ENCODE measurements around the gene METTL15. TPM values are rescaled to one million over a fixed set of nuclear protein-coding genes. Genes with fewer than 3 reads are reported as not detected.
"Not testable (repeated sequence)": the region's sequence is repeated elsewhere in the genome, so short reads cannot be mapped to it uniquely, and the experiment has no call there.

Gene METTL15
- total RNA-seq, 2 experiments from 2014 or later, result 15.8 to 16.7 TPM

DNA sequence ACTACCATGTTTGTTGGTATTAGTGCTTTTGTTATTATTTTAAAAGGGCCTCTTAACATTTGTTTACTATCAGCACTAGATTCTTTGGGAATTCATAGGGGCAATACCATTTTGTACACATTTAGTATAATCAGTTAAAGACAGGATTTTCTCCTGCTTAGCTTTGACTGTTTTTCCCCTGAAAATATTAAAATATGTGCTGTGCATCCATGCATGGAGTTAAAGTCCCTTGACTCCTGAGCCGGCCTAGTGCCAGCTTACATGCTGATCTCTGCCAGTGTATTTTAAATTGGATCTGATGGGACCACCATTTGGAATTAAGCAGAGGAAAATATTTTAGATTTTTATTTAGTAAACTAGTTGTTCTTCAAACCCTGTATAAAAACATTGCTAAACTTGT lies 161.4 kb downstream of the METTL15 start:
- ChIA-PET POLR2A (no interaction called here), CTCF (no interaction called here)

DNA sequence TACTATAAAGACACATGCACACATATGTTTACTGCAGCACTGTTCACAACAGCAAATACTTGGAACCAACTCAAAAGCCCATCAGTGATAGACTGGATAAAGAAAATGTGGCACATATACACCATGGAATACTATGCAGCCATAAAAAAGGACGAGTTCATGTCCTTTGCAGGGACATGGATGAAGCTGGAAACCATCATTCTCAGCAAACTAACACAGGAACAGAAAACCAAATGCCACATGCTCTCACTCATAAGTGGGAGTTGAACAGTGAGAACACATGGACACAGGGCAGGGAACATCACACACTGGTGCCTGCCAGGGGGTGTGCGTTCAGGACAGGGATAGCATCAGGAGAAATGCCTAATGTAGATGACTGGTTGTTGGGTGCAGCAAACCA lies 164.1 kb downstream of the METTL15 start:
- CTCF ChIA-PET, result not testable (repeated sequence)

DNA sequence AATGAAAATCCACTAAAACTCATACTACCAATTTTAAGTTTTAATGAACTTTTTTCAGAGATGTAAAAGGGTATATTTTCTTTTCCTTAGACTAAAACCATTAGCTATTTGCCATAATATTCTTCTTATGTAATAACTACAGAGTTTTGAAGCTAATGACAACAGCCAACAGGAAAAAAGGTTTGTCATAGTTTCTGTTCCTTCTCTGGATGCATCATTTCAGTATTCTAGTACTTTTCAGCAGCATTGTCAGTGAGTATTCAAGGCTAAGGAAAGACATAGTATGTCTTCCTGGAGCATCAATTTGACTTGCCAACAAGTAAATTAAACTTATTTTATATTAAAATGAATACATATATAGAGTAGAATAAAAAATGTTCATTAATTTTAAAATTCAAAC lies 166.0 kb downstream of the METTL15 start:
- POLR2A ChIA-PET, result no interaction called here
- CTCF ChIA-PET, result no interaction called here

More for the DNA sequence above, 164.1 kb downstream of the METTL15 start:
- POLR2A ChIA-PET, result not testable (repeated sequence)

DNA sequence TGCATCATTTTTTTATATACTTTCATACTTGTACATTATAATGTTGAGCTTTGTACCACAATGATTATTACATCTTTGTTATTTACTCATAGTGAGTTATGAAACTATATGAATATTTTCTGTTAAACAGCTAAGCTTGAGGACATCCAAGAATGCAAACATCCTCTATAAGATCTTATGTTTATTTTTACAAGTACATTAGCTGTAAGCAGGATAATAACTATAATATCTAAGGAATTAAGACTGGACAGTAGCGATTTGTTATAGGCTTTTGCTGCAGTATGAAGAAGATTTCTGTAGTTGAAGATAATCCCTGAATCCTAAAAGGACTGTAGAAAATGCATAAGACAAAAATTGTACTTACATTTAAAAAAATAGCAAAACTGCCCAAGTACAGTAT lies 176.0 kb downstream of the METTL15 start:
- ChIA-PET POLR2A (no interaction called here), CTCF (no interaction called here)

GRCh38 chr11:28289444-28289843 lies 181.3 kb downstream of the METTL15 start:
- POLR2A ChIA-PET, result no interaction called here
- CTCF ChIA-PET, result no interaction called here

- CTCF ChIA-PET, POLR2A ChIA-PET: not testable (repeated sequence)
Observed at GRCh38 chr11:28290995-28291394, 182.8 kb downstream of the METTL15 start.

DNA sequence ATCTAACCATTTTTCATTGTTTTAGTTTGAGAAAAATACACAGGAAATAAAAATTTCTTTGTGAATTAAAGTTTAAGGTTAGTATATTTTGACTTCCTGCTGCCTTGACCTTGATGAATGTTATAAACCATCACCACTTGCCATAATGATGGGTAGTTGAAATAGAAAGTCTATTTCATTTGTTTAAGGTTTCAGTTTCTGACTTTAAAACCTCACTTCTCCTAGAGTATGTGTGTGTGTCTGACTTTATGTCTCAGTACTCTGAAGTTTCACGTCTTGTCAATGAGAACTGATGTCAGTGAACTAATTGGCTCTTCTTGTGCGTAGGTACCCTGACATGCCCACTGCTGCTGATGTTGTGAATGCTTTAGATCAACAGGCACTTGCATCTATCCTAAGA lies 188.2 kb downstream of the METTL15 start:
- POLR2A ChIA-PET, result no interaction called here

DNA sequence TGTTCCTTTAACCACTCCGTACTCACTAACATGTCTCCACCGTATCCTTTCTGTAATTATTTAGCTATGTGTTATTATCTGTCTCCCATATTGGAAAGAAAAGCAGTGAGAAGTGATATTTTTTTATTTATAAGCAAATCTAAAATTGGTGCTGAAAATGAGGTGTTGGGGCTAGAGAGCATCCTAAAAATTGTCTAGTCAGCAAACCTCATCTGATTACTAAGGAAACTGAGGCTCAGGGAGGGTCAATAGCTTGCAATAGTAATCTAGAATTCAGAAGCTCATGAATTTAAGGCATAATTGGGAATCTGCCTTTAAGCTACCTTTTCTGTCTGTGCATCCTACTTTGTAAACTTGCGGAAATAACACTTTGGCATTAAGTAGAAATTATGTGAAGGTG lies 190.0 kb downstream of the METTL15 start:
- ChIA-PET POLR2A (no interaction called here), CTCF (no interaction called here)

More for the DNA sequence above, 188.2 kb downstream of the METTL15 start:
- CTCF ChIA-PET, result no interaction called here

DNA sequence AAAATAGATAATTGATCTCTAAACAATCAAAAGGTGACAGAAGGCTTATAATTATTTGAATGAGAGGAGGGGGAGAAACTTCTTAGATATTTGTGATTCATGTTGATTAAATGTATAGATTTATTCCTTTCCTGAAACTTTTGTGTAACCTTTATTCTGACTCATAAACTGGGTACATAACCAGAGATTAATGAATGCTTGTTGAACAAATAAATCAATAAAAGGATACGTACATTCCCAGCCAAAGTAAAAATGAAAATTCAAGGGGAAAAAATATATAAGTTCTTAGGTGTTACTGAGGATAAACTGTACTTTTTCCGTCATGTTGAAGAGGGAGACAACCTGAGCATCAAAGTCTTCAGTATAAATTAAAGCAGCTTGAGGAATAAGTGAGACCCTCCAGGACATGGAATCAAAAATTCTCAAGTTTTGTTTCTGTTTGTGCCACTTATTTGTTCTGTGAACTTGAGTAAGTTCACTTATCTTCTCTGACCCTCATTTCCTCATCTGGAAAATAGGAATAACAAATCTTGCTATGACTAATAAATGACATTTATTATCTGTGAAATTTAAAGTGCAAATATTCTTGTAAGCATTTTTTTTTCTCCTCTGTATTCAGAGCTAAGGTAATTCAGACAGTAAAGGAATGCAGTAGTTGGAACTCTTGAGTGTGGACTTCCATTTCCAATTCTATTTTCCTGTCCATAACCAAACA lies 195.4 kb downstream of the METTL15 start:
- POLR2A ChIA-PET, result no interaction called here
- CTCF ChIA-PET, result no interaction called here

DNA sequence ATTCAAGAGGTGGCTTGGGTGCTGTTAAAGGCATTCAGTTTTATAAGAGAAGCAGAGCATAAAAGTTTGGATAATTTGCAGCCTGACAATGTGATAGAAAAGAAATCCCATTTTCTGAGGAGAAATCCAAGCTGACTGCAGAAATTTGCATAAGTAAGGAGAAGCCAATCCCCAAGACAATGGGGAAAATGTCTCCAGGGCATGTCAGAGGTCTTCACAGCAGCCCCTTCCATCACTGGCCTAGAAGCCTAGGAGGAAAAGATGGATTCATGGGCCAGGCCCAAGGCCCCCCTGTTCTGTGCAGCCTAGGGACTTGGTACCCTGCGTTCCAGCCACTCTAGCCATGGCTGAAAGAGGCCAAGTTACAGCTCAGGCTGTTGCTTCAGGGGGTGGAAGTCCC lies 207.3 kb downstream of the METTL15 start:
- CTCF ChIA-PET, result no interaction called here
- POLR2A ChIA-PET, result no interaction called here

DNA sequence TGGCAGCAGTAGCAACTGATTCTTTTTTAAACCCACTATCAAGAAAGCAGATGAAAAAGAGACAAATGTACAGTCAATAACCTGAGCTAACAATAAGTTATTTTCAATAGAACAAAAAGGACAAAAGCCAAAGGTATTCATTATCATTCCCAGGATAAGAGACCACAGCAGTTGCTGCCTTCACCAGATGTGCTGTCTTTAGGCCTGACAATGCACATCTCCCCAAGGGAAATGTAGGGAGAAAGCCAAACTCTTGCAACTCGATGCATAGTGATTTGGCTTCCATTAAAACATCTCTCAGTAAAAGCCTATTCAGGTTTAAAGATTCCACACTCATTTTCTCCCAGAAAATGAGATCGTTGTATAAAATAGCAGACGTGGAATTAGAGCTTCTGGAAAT lies 210.7 kb downstream of the METTL15 start:
- POLR2A ChIA-PET, result no interaction called here
- CTCF ChIA-PET, result no interaction called here

DNA sequence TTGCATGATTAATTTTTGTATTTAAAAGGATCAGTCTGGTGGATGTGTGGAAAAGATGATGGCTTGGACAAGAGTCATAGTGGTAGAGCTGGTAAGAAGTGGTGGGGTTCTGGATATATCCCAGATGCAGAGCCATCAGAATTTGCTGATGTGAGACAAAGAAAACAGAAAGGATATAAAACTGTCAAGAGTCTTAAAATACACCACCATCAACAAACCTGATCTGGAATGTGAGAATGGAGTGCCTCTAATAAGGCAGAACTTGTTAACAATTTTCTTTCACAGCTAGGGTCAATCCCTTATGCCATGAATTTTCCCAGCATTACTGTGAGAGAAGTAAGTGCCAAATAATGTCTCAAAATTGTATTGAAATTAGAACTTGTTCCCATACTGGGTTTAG lies 215.4 kb downstream of the METTL15 start:
- ChIA-PET POLR2A (no interaction called here), CTCF (no interaction called here)

DNA sequence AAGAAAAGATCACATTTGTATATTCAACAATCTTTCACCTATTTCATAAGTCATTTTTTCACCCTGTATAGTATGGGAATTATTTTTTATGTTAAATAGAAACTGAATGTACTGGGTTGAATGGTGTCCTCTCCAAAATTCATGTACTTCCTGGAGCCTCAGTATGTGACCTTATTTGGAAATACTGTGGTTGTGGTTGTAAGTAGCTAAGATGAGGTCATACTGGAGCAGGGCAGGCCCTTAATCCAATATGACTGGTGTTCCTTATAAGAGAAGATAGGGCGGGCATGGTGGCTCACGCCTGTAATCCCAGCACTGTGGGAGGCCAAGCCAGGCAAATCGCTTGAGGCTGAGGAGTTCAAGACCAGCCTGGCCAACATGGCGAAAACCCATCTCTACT lies 224.2 kb downstream of the METTL15 start:
- POLR2A ChIA-PET, result not testable (repeated sequence)

GRCh38 chr11:28337701-28338100 lies 229.5 kb downstream of the METTL15 start:
- ChIA-PET CTCF (no interaction called here), POLR2A (no interaction called here)

More for the DNA sequence above, 224.2 kb downstream of the METTL15 start:
- CTCF ChIA-PET, result not testable (repeated sequence)

- POLR2A ChIA-PET, result no interaction called here
- CTCF ChIA-PET, result no interaction called here
Observed at GRCh38 chr11:28338371-28338770, 230.2 kb downstream of the METTL15 start.

DNA sequence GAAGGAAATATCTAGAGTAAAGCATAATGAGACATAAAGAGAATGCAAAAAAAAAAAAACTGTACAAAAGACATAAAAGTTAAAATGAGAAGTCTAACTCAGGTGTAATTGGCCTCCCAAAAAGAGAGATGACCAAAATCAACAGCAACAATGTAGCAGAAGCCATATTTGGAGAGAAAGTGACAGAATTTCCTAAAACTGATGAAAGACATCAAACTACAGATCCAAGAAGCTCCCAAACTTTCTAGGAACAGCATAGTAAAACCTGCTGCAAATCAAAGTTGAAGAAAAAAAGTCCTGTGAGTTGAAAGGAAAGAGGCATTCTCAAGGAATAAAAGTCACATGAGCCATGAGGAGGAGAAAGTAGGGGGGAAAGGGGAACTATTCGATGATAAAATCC lies 231.3 kb downstream of the METTL15 start:
- ChIA-PET POLR2A (no interaction called here), CTCF (no interaction called here)

GRCh38 chr11:28342716-28343115 lies 234.5 kb downstream of the METTL15 start:
- POLR2A ChIA-PET, result no interaction called here
- CTCF ChIA-PET, result no interaction called here

GRCh38 chr11:28343304-28344233 lies 235.4 kb downstream of the METTL15 start:
- ChIA-PET CTCF (no interaction called here), POLR2A (no interaction called here)

DNA sequence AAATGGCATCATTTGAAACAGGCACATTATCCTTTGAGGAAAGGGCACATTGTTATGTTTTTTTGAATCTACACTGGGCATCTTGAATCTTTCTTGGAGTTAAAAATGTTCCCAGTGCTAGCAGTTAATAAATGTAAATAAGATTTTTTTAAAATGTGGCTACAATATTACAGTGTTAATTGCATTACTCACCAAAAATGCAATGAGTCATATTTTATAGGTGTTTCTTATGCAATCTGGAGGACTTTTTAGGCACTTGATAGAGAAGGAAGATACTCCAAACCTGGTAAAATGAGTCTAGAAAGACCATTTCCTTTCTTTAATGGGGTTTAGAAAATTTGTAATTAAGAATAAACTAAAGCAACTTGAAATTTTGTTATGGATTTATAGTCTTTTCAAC lies 238.0 kb downstream of the METTL15 start:
- POLR2A ChIA-PET, result no interaction called here

GRCh38 chr11:28346721-28347120 lies 238.5 kb downstream of the METTL15 start:
- ChIA-PET CTCF (no interaction called here), POLR2A (no interaction called here)

More for the DNA sequence above, 238.0 kb downstream of the METTL15 start:
- CTCF ChIA-PET, result no interaction called here

DNA sequence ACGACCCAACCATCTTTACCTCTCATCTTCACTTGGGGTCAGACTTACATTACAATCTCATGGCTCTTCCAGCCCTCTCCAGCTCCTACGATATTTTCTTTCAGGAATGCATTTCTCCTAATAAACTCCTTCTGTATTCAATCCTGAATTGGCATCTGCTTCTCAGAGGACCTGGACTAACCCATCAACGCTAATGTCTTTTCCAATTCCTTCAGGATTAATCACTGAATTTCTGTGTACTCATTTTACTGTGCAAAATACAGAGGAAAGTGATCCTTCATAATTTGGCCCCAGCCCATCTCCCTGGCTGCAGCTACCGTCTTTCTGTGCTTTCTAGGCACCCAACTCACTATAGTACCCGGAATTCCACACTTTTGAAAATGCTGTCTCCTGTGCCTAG lies 239.2 kb downstream of the METTL15 start:
- CTCF ChIA-PET, result no interaction called here
- POLR2A ChIA-PET, result no interaction called here

DNA sequence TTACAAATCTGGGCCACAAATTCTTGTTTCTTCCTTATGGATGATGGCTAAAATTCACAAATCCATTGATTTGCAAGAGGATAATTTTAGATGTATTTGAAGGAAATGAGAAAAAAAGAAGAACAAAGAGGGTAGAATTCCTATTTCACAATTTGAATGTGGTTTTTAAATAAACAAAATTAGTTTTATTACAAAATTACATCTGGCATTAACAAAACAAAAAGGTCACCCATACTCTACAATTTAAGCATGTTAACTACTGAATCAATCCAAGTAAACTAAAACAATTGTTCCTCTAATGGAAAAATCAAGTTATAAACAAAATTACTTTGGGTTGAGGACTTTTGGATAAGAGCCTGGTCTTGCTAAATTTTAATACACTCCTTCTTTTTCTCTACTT lies 242.0 kb downstream of the METTL15 start:
- ChIA-PET CTCF (no interaction called here), POLR2A (no interaction called here)
